ENCODE data around the gene CASS4.

Gene CASS4

GRCh38 chr20:56423886-56424285 lies 11.8 kb downstream of the CASS4 start:
- no peak for DNase-seq

- no peak for DNase-seq
These were observed 12.9 kb downstream of the CASS4 start for GRCh38 chr20:56424931-56425330.

- no peak for DNase-seq
These were observed 14.0 kb downstream of the CASS4 start for GRCh38 chr20:56426026-56426425.

DNA sequence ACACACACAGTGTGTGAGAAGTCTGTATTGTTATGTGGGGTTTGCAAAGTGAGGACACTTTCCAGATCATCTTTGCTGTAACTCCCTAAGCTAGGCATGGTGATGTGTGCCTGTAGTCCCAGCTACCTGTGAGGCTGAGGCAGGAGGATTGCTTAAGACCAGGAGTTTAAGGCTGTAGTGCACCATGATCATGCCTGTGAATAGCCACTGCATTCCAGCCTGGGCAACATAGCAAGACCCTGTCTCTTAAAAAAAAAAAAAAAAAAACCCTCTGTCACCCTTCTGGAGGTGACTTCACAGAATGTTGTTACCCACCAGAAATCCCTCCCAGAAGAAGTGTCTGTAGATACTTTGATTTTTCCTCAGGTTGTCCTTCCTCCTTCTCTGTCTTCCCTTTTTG lies 14.9 kb downstream of the CASS4 start:
- DNase-seq: no peak

DNA sequence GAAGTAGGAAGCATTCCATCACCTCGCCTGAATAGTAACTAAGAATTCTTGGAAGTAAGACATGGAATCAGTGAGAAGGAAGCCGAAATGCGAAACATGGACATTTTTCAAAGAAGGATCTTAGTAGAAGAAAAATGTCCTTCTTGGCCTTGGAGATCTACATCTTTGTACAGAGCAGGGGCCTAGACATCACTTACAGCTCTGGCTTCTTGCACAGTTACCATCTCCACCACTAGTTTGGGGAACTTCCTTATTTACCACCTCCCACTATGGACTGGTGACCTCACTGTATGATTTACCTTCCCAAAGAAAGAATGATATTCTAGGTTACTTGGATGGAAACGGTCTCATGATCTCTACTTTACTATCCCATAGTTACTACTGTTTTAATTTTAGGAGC lies 15.7 kb downstream of the CASS4 start:
- DNase-seq: no peak

- no peak for DNase-seq
These were observed 16.4 kb downstream of the CASS4 start for GRCh38 chr20:56428410-56428809.

DNA sequence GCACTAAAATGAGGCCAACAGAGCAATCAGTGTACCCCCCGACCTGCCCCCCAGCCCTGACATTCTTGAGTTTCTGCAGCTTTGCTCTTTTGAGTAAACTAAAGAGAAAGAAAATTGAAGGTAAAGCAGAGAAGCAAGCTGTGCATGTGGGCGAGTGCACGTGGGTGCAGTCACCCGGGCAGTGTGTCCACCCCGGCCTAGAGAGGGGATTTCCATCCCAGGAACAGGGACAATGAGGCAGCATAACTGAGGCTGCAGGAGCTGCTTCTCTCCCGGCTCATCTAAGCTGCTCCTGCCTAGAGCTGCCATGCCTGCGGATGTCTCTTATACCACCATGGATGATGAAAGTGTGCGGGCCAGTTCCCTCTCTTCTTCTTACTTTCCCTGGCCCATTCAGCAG lies 16.8 kb downstream of the CASS4 start:
- DNase-seq: no peak

GRCh38 chr20:56429502-56429901 lies 17.4 kb downstream of the CASS4 start:
- DNase-seq: peak; percentile 38

DNA sequence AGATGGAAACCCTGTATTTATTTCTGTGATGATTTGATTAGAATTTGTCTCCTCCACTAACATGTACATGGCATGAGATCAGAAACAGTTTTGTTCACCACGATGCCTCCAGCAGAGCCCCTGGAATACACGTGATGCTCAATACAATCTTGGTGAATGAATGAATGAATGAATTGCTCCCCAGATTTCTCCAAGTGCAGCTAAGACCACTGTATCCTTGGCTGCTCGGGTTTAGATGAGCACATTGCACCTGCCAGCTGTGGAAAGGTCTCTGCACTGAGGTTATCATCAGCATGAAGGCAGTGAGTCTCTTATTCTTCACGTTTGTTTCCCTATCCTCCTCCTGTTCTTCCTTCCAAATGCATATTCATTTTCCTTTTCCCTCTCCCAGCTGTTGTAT lies 17.9 kb downstream of the CASS4 start:
- DNase-seq: no peak

- DNase-seq: no peak
These were observed 18.4 kb downstream of the CASS4 start for GRCh38 chr20:56430461-56430860.

DNA sequence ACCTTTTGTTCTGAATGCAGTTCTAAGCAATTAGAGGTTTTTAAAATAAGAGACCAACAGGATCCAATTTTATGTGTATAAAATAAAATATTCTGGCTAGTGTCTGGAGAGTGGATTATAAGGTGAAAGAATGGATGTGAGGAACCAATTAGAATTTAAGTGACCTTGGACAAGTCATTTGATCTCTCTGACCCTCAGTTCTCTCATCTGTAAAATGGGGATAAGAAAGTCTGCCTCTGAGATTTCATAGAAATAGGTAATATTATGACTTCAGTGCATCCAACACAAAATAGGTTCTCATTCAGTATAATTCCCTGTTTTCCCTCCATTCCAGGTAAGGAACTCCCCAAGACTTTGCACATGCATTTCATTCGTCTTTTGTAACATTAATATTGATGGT lies 18.9 kb downstream of the CASS4 start:
- no peak for DNase-seq

DNA sequence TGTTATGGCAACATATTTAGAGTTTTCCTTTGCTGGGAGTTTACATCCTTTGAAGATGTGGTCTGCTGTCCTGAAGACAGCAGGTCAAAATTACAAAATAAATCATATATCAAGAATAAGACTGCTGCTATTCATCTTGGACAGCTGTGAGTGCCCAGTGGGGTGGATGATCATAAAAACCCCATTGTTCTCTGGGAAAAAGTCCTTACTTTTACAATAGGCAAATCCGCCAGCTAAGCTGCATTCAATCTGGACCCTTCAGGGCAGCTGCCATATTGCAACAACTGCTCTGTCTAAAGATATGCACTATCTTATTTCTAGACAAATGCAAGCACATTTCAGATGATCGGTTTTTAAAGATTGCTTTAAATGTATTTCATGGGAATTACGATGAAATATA lies 19.4 kb downstream of the CASS4 start:
- DNase-seq: no peak

DNA sequence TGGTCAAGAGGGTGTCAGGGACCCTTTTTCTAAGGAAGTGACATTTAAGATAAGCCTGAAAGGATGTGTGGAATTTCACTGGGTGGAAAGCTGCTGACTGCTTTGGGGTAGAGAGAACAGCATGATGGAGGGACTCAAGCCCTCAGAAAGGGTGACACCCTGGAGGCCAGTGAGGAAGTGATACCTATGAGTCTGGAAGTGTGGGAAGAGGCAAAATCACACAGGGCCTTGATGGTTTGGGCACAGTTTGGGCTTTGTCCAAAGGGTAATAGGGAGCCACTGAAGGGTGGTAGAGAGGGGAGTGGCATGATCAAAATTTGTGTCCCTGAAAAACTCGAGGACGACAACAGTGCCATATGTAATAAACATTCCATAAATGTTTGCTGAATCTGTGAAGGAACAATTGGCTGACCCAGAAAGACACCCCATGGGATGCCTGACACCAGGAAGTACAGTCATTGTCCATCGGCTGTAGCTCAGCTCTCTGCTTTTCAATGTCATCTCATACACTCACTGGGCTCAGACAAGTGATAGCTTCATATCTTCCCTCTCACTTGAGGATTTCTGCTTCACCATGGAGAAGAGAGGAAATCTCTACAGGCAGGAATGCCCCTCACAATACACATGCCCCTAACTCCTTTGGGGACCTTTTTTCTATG lies 21.3 kb downstream of the CASS4 start:
- no peak for DNase-seq

- no peak for DNase-seq
These were observed 21.8 kb downstream of the CASS4 start for GRCh38 chr20:56433880-56434255.

DNA sequence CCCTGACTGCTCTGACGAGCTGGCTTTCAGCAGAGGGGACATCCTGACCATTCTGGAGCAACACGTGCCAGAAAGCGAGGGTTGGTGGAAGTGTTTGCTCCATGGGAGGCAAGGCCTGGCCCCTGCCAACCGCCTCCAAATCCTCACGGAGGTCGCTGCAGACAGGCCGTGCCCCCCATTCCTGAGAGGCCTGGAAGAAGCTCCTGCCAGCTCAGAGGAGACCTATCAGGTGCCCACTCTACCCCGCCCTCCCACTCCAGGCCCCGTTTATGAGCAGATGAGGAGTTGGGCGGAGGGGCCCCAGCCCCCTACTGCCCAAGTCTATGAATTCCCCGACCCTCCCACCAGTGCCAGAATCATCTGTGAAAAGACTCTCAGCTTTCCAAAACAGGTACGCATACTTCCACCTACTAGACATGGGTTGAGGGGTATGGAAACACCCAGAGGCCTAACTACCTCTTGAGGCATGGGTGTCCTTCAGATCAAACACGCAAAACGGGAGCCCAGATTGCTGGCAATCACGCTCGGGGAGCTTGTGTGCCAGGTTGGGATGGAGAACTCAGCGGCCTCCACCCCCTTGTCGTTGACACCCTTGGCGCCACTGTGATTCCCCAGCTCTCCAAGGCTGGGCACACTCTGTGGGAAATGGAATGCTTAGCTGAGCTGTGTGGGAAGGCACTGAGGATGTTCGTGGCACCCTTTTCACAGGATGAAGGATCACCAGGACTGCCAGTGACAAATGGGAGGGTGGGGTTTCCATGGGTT lies 25.3 kb downstream of the CASS4 start:
- DNase-seq: no peak

DNA sequence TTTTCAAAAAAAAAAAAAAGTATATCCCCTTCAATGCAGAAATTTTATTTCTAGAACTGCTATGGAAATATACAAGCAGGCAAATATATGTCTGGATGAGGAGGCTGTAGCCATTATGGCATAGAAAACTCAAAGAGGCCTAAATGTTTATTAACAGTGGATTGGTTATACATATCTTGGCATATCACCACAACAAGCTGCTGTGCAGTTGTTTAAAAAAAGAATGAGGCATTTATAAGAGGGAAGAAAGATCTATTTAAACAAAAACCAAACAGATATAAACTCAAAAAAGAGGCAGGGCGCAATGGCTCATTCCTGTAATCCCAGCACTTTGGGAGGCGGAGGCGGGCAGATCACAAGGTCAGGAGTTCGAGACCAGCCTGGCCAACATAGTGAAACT lies 26.2 kb downstream of the CASS4 start:
- DNase-seq: no peak

GRCh38 chr20:56439771-56440291 lies 27.8 kb downstream of the CASS4 start:
- no peak for DNase-seq

GRCh38 chr20:56440346-56441007 lies 28.4 kb downstream of the CASS4 start:
- no peak for DNase-seq

GRCh38 chr20:56442389-56443365 lies 30.6 kb downstream of the CASS4 start:
- no peak for DNase-seq

- DNase-seq: no peak
These were observed 31.8 kb downstream of the CASS4 start for GRCh38 chr20:56443654-56444540.

GRCh38 chr20:56445130-56445529 lies 33.1 kb downstream of the CASS4 start:
- no peak for DNase-seq

- DNase-seq: no peak
These were observed 33.5 kb downstream of the CASS4 start for GRCh38 chr20:56445540-56445939.
